ENCODE data around the gene USP22. TPM values are rescaled to one million over a fixed set of nuclear protein-coding genes. Genes with fewer than 3 reads are reported as not detected.
"Not testable (repeated sequence)": the region's sequence is repeated elsewhere in the genome, so short reads cannot be mapped to it uniquely, and the experiment has no call there.

Gene USP22
- total and polyA plus RNA-seq, 10 of the 15 experiments (the other 5 are each of a cell fraction or from before 2014, with no cell fraction given) = 10.8 to 218 (median 98.8) TPM

DNA sequence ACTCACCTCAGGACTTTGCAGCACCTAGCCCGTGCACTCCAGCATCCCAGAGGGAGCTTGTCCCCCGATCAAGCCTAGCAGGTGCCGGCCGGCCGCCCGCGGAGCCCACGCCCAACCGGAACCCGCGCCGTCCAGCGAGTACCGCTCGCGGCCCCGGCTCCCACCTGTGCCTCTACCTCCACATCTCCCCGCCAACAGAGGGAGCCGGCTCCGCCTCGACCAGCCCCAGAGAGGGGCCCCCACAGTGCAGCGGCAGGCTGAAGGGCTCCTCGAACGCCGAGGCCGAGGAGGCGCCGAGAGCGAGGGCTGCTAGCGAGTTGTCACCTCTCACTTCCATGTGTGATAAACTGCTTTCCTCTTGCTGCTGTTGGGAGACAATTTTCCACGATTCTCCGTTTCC lies 42.9 kb upstream of the USP22 start (continued):
- TF ChIP-seq NR2C1 (IDR thresholded peaks at IDR 0.05) = no peak
- TF ChIP-seq, protein P1, sequence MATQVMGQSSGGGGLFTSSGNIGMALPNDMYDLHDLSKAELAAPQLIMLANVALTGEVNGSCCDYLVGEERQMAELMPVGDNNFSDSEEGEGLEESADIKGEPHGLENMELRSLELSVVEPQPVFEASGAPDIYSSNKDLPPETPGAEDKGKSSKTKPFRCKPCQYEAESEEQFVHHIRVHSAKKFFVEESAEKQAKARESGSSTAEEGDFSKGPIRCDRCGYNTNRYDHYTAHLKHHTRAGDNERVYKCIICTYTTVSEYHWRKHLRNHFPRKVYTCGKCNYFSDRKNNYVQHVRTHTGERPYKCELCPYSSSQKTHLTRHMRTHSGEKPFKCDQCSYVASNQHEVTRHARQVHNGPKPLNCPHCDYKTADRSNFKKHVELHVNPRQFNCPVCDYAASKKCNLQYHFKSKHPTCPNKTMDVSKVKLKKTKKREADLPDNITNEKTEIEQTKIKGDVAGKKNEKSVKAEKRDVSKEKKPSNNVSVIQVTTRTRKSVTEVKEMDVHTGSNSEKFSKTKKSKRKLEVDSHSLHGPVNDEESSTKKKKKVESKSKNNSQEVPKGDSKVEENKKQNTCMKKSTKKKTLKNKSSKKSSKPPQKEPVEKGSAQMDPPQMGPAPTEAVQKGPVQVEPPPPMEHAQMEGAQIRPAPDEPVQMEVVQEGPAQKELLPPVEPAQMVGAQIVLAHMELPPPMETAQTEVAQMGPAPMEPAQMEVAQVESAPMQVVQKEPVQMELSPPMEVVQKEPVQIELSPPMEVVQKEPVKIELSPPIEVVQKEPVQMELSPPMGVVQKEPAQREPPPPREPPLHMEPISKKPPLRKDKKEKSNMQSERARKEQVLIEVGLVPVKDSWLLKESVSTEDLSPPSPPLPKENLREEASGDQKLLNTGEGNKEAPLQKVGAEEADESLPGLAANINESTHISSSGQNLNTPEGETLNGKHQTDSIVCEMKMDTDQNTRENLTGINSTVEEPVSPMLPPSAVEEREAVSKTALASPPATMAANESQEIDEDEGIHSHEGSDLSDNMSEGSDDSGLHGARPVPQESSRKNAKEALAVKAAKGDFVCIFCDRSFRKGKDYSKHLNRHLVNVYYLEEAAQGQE (IDR thresholded peaks at IDR 0.05; ENCODE audit: low read depth, low read length) = no peak
- no peak for TF ChIP-seq SMAD5 (IDR thresholded peaks at IDR 0.05; ENCODE audit: low read depth)
- no peak for TF ChIP-seq IRF4 (IDR thresholded peaks at IDR 0.05; ENCODE audit: low read depth, low read length)

DNA sequence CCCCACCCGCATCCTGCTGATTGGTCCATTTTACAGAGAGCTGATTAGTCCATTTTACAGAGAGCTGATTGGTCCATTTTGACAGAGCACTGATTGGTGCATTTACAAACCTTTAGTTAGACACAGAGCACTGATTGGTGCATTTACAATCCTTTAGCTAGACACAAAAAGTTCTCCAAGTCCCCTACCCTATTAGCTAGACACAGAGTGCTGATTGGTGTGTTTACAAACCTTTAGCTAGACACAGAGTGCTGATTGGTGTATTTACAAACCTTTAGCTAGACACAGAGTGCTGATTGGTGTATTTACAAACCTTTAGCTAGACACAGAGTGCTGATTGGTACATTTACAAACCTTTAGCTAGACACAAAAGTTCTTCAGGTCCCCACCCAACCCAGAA lies 42.5 kb upstream of the USP22 start:
- POLR2A ChIA-PET; RAD21 ChIA-PET (ENCODE audit: unreplicated experiment): not testable (repeated sequence)
- CTCF ChIA-PET = interaction anchor here (0.6 kb wide), 1 partner anchor 160 kb away, joined by 3 read pairs; no protein-coding TSS in a partner anchor

More for the DNA sequence above, 42.5 kb upstream of the USP22 start:
- H3K36me3 ChIP-seq (ENCODE audit: control insufficient read depth in 2 of 2, insufficient read depth in 2 of 2, low read length in 1 of 2); DNase-seq (ENCODE audit: low read depth, low spot score); H3K79me2 ChIP-seq (ENCODE audit: control insufficient read depth, insufficient read depth, low read length); H3K4me3 ChIP-seq; ATAC-seq; H3K9me3 ChIP-seq (replicated peaks; ENCODE audit: control insufficient read depth, insufficient read depth, low read length); H4K20me1 ChIP-seq (ENCODE audit: control insufficient read depth, insufficient read depth); H3K4me2 ChIP-seq (ENCODE audit: control insufficient read depth, insufficient read depth); FAIRE-seq; H3K9ac ChIP-seq (ENCODE audit: control insufficient read depth, insufficient read depth, low read length); BruUV-seq (replicated peaks); H3K27ac ChIP-seq (ENCODE audit: control insufficient read depth, insufficient read depth); in situ Hi-C loops (cut with MboI); intact Hi-C loops (cut with micrococcal nuclease; ENCODE audit: unreplicated experiment); H2AFZ ChIP-seq (ENCODE audit: control insufficient read depth, low read depth, low read length); H3K4me1 ChIP-seq (ENCODE audit: control insufficient read depth, insufficient read depth, low read length); H3K27me3 ChIP-seq (replicated peaks in 1 of 2; ENCODE audit: control insufficient read depth in 2 of 2, insufficient read depth in 2 of 2, low read length in 1 of 2): not testable (repeated sequence)
- TF ChIP-seq NFYB (IDR thresholded peaks at IDR 0.05; ENCODE audit: insufficient read depth, low read depth, low read length) = peak; percentile 80
- SMC1A ChIA-PET (ENCODE audit: uncharacterized antibody, unreplicated experiment) = interaction anchor here (0.8 kb wide), 1 partner anchor 14 kb away, joined by 3 read pairs; no protein-coding TSS in a partner anchor
- 86% methylated on average over 1 of the region's 1 CpG for WGBS (ENCODE audit: insufficient coverage, insufficient replicate concordance, low lambda C conversion rate, missing lambda C conversion rate)
